Hepatocyte (in vitro differentiated cells): ENCODE results near the gene RBL1.

ENCODE experiments used
- EZH2 ChIP-seq: fragments of 200-600 bp; sonication (generic); IDR thresholded peaks from 2 replicates; pipeline ENCODE4 v1.6.1; 2016; ENCODE audit warnings: antibody characterized with exemption, mild to moderate bottlenecking, borderline replicate concordance
- EZH2phosphoT487 ChIP-seq: fragments of 200-600 bp; sonication (generic); IDR thresholded peaks from one replicate; pipeline ENCODE4 v1.6.1; 2018; ENCODE audit warnings: antibody characterized with exemption, mild to moderate bottlenecking, low read depth, moderate library complexity; ENCODE audit not compliant: unreplicated experiment, severe bottlenecking
- TF ChIP-seq, protein P1 (sequence below): fragments of 200-600 bp; sonication (generic); IDR thresholded peaks from 2 replicates; pipeline ENCODE4 v1.5.1; 2016; ENCODE audit warnings: antibody characterized with exemption, mild to moderate bottlenecking; ENCODE audit not compliant: poor library complexity

- TF ChIP-seq, protein P1, sequence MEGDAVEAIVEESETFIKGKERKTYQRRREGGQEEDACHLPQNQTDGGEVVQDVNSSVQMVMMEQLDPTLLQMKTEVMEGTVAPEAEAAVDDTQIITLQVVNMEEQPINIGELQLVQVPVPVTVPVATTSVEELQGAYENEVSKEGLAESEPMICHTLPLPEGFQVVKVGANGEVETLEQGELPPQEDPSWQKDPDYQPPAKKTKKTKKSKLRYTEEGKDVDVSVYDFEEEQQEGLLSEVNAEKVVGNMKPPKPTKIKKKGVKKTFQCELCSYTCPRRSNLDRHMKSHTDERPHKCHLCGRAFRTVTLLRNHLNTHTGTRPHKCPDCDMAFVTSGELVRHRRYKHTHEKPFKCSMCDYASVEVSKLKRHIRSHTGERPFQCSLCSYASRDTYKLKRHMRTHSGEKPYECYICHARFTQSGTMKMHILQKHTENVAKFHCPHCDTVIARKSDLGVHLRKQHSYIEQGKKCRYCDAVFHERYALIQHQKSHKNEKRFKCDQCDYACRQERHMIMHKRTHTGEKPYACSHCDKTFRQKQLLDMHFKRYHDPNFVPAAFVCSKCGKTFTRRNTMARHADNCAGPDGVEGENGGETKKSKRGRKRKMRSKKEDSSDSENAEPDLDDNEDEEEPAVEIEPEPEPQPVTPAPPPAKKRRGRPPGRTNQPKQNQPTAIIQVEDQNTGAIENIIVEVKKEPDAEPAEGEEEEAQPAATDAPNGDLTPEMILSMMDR: no peak
- TF ChIP-seq EZH2phosphoT487: no peak
- no peak for TF ChIP-seq EZH2
Observed at GRCh38 chr20:37011147-37011546, 84.7 kb downstream of the RBL1 start.
